ENCODE measurements around the gene AP4M1. TPM values are rescaled to one million over a fixed set of nuclear protein-coding genes. Genes with fewer than 3 reads are reported as not detected.
A peak's percentile ranks its signal among the peaks of the same experiment; 100 is the strongest.

AP4M1 gene
- total and polyA plus RNA-seq, 4 experiments from 2014 or later: 3.2 to 14.9 (median 8.2) TPM

- no peak overlapping the region for H3K4me3 ChIP-seq (ENCODE audit: low read length in 2 of 2)
- intact Hi-C loops (cut with micrococcal nuclease): no loop called here
- Mint-ChIP-seq H3K36me3 (peaks cover 72 to 82% of the 10 kb centered on the region in 2 donors), H3K27me3 (no peaks in the 10 kb centered on the region), H3K4me1 (peaks cover 8 to 19% (median 12%) of the 10 kb centered on the region in 4 donors), H3K27ac (no peak overlapping the region), H3K9me3 (peaks cover 0 to 31% (median 28%) of the 10 kb centered on the region in 8 donors), H3K4me3 (peak overlapping the region in 1 of 8 donors; percentile 72)
- POLR2A ChIA-PET (ENCODE audit: partially characterized antibody): interaction anchor here (1.2 kb wide), 1 partner anchor 10 kb away, joined by 5 read pairs; no protein-coding TSS in a partner anchor
- no peaks in the 10 kb centered on the region for H3K27me3 ChIP-seq (ENCODE audit: insufficient read depth, low read length)
- peaks cover 10 to 22% of the 10 kb centered on the region in 2 donors for H3K9me3 ChIP-seq (ENCODE audit: control insufficient read depth in 1 of 2, low read length in 2 of 2)
- H3K36me3 ChIP-seq (ENCODE audit: insufficient read depth, low read length): peaks cover 61% of the 10 kb centered on the region
- CTCF ChIA-PET (ENCODE audit: partially characterized antibody): no interaction called here
- no peak for DNase-seq
- H3K4me1 ChIP-seq (ENCODE audit: insufficient read depth, low read length): peaks cover under 1% of the 10 kb centered on the region
- H3K27ac ChIP-seq (ENCODE audit: low read depth, low read length): no peak overlapping the region
Measured at GRCh38 chr7:100074841-100075240, 26.6 kb upstream of the AP4M1 start.

- H3K27me3 ChIP-seq (ENCODE audit: insufficient read depth, low read length): no peaks in the 10 kb centered on the region
- CTCF ChIA-PET (ENCODE audit: partially characterized antibody): no interaction called here
- peaks cover 12 to 24% (median 16%) of the 10 kb centered on the region in 4 donors for H3K4me1 Mint-ChIP-seq
- no peak overlapping the region for H3K27ac ChIP-seq (ENCODE audit: low read depth, low read length)
- no peak overlapping the region for H3K27ac Mint-ChIP-seq
- POLR2A ChIA-PET (ENCODE audit: partially characterized antibody): interaction anchor here (1.2 kb wide), 1 partner anchor 10 kb away, joined by 5 read pairs; no protein-coding TSS in a partner anchor
- peaks cover 68 to 76% of the 10 kb centered on the region in 2 donors for H3K36me3 Mint-ChIP-seq
- DNase-seq: no peak
- H3K9me3 Mint-ChIP-seq: peaks cover 0 to 27% (median 23%) of the 10 kb centered on the region in 8 donors
- H3K4me1 ChIP-seq (ENCODE audit: insufficient read depth, low read length): peaks cover 6% of the 10 kb centered on the region
- intact Hi-C loops (cut with micrococcal nuclease): no loop called here
- peaks cover 5 to 18% of the 10 kb centered on the region in 2 donors for H3K9me3 ChIP-seq (ENCODE audit: control insufficient read depth in 1 of 2, low read length in 2 of 2)
- no peak overlapping the region for H3K4me3 ChIP-seq (ENCODE audit: low read length in 2 of 2)
- no peak overlapping the region for H3K4me3 Mint-ChIP-seq
- H3K36me3 ChIP-seq (ENCODE audit: insufficient read depth, low read length): peaks cover 63% of the 10 kb centered on the region
- no peaks in the 10 kb centered on the region for H3K27me3 Mint-ChIP-seq
Measured at GRCh38 chr7:100075418-100075817, 26.0 kb upstream of the AP4M1 start.

- CTCF ChIA-PET (ENCODE audit: partially characterized antibody): no interaction called here
- intact Hi-C loops (cut with micrococcal nuclease): no loop called here
- Mint-ChIP-seq H3K4me1 (peaks cover 19 to 40% (median 30%) of the 10 kb centered on the region in 4 donors), H3K36me3 (peaks cover 58 to 59% of the 10 kb centered on the region in 2 donors), H3K27ac (peak overlapping the region in 1 of 7 donors; percentile 75), H3K27me3 (no peaks in the 10 kb centered on the region), H3K9me3 (peaks cover 0 to 9% (median 5%) of the 10 kb centered on the region in 8 donors), H3K4me3 (peak overlapping the region in 1 of 8 donors; percentile 49)
- H3K36me3 ChIP-seq (ENCODE audit: insufficient read depth, low read length): peaks cover 49% of the 10 kb centered on the region
- no peak overlapping the region for H3K4me3 ChIP-seq (ENCODE audit: low read length in 2 of 2)
- no peaks in the 10 kb centered on the region for H3K27me3 ChIP-seq (ENCODE audit: insufficient read depth, low read length)
- no peak for DNase-seq
- POLR2A ChIA-PET (ENCODE audit: partially characterized antibody): no interaction called here
- H3K4me1 ChIP-seq (ENCODE audit: insufficient read depth, low read length): peaks cover 17% of the 10 kb centered on the region
- no peaks in the 10 kb centered on the region for H3K9me3 ChIP-seq (ENCODE audit: control insufficient read depth in 1 of 2, low read length in 2 of 2)
- H3K27ac ChIP-seq (ENCODE audit: low read depth, low read length): no peak overlapping the region
Measured at GRCh38 chr7:100077205-100077604, 24.2 kb upstream of the AP4M1 start.

- Histone ChIP-seq H3K27ac (ENCODE audit: low read depth, low read length) (no peak overlapping the region), H3K27me3 (ENCODE audit: insufficient read depth, low read length) (no peaks in the 10 kb centered on the region), H3K36me3 (ENCODE audit: insufficient read depth, low read length) (peaks cover 33% of the 10 kb centered on the region), H3K4me3 (ENCODE audit: low read length in 2 of 2) (no peak overlapping the region), H3K9me3 (ENCODE audit: control insufficient read depth in 1 of 2, low read length in 2 of 2) (no peaks in the 10 kb centered on the region), H3K4me1 (ENCODE audit: insufficient read depth, low read length) (peaks cover 25% of the 10 kb centered on the region)
- H3K4me1 Mint-ChIP-seq: peaks cover 23 to 48% (median 36%) of the 10 kb centered on the region in 4 donors
- POLR2A ChIA-PET (ENCODE audit: partially characterized antibody): no interaction called here
- H3K36me3 Mint-ChIP-seq: peaks cover 40 to 49% of the 10 kb centered on the region in 2 donors
- intact Hi-C loops (cut with micrococcal nuclease): no loop called here
- H3K27ac Mint-ChIP-seq: peak overlapping the region in 5 of 7 donors; percentile 2 to 83 (median 30)
- no peaks in the 10 kb centered on the region for H3K27me3 Mint-ChIP-seq
- peaks cover 0 to 1% (median 0%) of the 10 kb centered on the region in 8 donors for H3K9me3 Mint-ChIP-seq
- H3K4me3 Mint-ChIP-seq: peak overlapping the region in 6 of 8 donors; percentile 30 to 71 (median 51)
- CTCF ChIA-PET (ENCODE audit: partially characterized antibody): no interaction called here
- no peak for DNase-seq
Measured at GRCh38 chr7:100079024-100079560, 22.4 kb upstream of the AP4M1 start.

GRCh38 chr7:100080907-100081534 is 20.4 kb upstream of the AP4M1 start:
- H3K4me1 Mint-ChIP-seq: peaks cover 23 to 48% (median 36%) of the 10 kb centered on the region in 4 donors
- H3K27ac ChIP-seq (ENCODE audit: low read depth, low read length): peak overlapping the region; percentile 74
- H3K27ac Mint-ChIP-seq: peak overlapping the region; percentile 76 to 98 (median 88)
- H3K4me1 ChIP-seq (ENCODE audit: insufficient read depth, low read length): peaks cover 25% of the 10 kb centered on the region
- peaks cover 21 to 32% of the 10 kb centered on the region in 2 donors for H3K36me3 Mint-ChIP-seq
- peak overlapping the region; percentile 87 to 88 for H3K4me3 ChIP-seq (ENCODE audit: low read length in 2 of 2)
- H3K9me3 ChIP-seq (ENCODE audit: control insufficient read depth in 1 of 2, low read length in 2 of 2): no peaks in the 10 kb centered on the region
- H3K27me3 ChIP-seq (ENCODE audit: insufficient read depth, low read length): no peaks in the 10 kb centered on the region
- no peaks in the 10 kb centered on the region for H3K9me3 Mint-ChIP-seq
- intact Hi-C loops (cut with micrococcal nuclease): loop anchor here (1.0 to 10.0 kb wide), 10 partner anchors 19 to 526 kb away; partner anchors contain the start of genes AZGP1, CNPY4, FAM200A and MEPCE
- ChIA-PET POLR2A (ENCODE audit: partially characterized antibody) (interaction anchor here (0.6 to 2.5 kb wide), 5 partner anchors 9 to 162 kb away, joined by 3 to 26 read pairs (median 3); partner anchors contain the start of genes AP4M1, MCM7, TRIM4 and ZKSCAN1), CTCF (ENCODE audit: partially characterized antibody) (no interaction called here)
- peak overlapping the region; percentile 85 to 97 (median 94) for H3K4me3 Mint-ChIP-seq
- no peak for DNase-seq
- H3K27me3 Mint-ChIP-seq: no peaks in the 10 kb centered on the region
- H3K36me3 ChIP-seq (ENCODE audit: insufficient read depth, low read length): peaks cover 15% of the 10 kb centered on the region

- intact Hi-C loops (cut with micrococcal nuclease): loop anchor here (1.0 to 10.0 kb wide), 11 partner anchors 19 to 527 kb away; partner anchors contain the start of genes AZGP1, CNPY4, FAM200A and MEPCE
- peak; percentile 98 to 99 (median 98) for DNase-seq
- Histone ChIP-seq H3K27me3 (ENCODE audit: insufficient read depth, low read length) (no peaks in the 10 kb centered on the region), H3K27ac (ENCODE audit: low read depth, low read length) (peak within 1 kb of the TSS; percentile 74), H3K4me3 (ENCODE audit: low read length in 2 of 2) (peak within 1 kb of the TSS; percentile 87 to 88), H3K36me3 (ENCODE audit: insufficient read depth, low read length) (peaks cover 9% of the 10 kb centered on the region), H3K4me1 (ENCODE audit: insufficient read depth, low read length) (peaks cover 25% of the 10 kb centered on the region), H3K9me3 (ENCODE audit: control insufficient read depth in 1 of 2, low read length in 2 of 2) (no peaks in the 10 kb centered on the region)
- H3K27me3 Mint-ChIP-seq: no peaks in the 10 kb centered on the region
- peaks cover 23 to 48% (median 36%) of the 10 kb centered on the region in 4 donors for H3K4me1 Mint-ChIP-seq
- peak within 1 kb of the TSS; percentile 90 to 99 (median 95) for H3K27ac Mint-ChIP-seq
- H3K9me3 Mint-ChIP-seq: no peaks in the 10 kb centered on the region
- ChIA-PET CTCF (ENCODE audit: partially characterized antibody) (interaction anchor here (0.7 to 1.5 kb wide), 17 partner anchors 9 to 578 kb away, joined by 3 to 15 read pairs (median 4); partner anchors contain the start of genes AP4M1, LAMTOR4, MBLAC1 and MCM7), POLR2A (ENCODE audit: partially characterized antibody) (interaction anchor here (0.7 to 2.5 kb wide), 9 partner anchors 13 to 263 kb away, joined by 3 to 26 read pairs (median 7); partner anchors contain the start of genes AP4M1, MBLAC1, MCM7 and TRIM4)
- peaks cover 15 to 26% of the 10 kb centered on the region in 2 donors for H3K36me3 Mint-ChIP-seq
- H3K4me3 Mint-ChIP-seq: peak within 1 kb of the TSS; percentile 85 to 97 (median 94)
Measured at GRCh38 chr7:100081535-100082102, 19.8 kb upstream of the AP4M1 start, which contains the start of gene ZNF3. Gene ZNF3, minus strand, starts transcription at chr7:100081723. Its CDS starts 4,366 bp downstream, at chr7:100077357.

Data from CD4-positive, alpha-beta memory T cell (primary cell).